GM12891 (cell line): Measurements from ENCODE around the gene OR6K2. TPM values are rescaled to one million over a fixed set of nuclear protein-coding genes. Genes with fewer than 3 reads are reported as not detected.

Experiments
- DNase-seq: peaks from one replicate; pipeline ENCODE4 v3.0.0; 2011; ENCODE audit warnings: low spot score; ENCODE audit not compliant: insufficient read length
- FAIRE-seq: peaks from 2 replicates; lab custom pipeline; 2011; peaks lifted over from hg19 to GRCh38; lab: Jason Lieb, UNC
- PAX5 ChIP-seq: IDR thresholded peaks from 2 replicates; pipeline ENCODE4 v1.6.1; 2011; ENCODE audit warnings: low read length, moderate library complexity, mild to moderate bottlenecking; ENCODE audit not compliant: insufficient read depth, severe bottlenecking
- POLR2A ChIP-seq: IDR thresholded peaks from 2 replicates; pipeline ENCODE4 v1.6.1; 2011; ENCODE audit warnings: low read depth, low read length, control low read depth
- POLR2AphosphoS5 ChIP-seq: IDR thresholded peaks from 2 replicates; pipeline ENCODE4 v1.6.1; 2011; ENCODE audit warnings: low read depth, low read length, control low read depth
- POU2F2 ChIP-seq: IDR thresholded peaks from 2 replicates; pipeline ENCODE4 v1.6.1; 2011; ENCODE audit warnings: low read depth, mild to moderate bottlenecking, control low read depth, low read length, moderate library complexity
- SPI1 ChIP-seq: IDR thresholded peaks from 2 replicates; pipeline ENCODE4 v1.6.1; 2011; ENCODE audit warnings: low read depth, low read length, control low read depth
- TAF1 ChIP-seq: IDR thresholded peaks from 2 replicates; pipeline ENCODE4 v1.6.1; 2011; ENCODE audit warnings: low read depth, low read length, control low read depth
- polyA plus RNA-seq: library from polyadenylated mRNA; unstranded; fragments of >200 nt; gene quantifications from one replicate; pipeline ENCODE4 v1.2.1, GENCODE V29; 2012; ENCODE audit warnings: low read depth, missing spikeins, inconsistent platforms; ENCODE audit not compliant: missing spikeins

OR6K2 gene
- polyA plus RNA-seq: not detected

- FAIRE-seq: no peak
- TF ChIP-seq POLR2AphosphoS5 (no peak), POU2F2 (no peak), TAF1 (no peak), PAX5 (no peak), POLR2A (no peak), SPI1 (no peak)
Measured at GRCh38 chr1:158700552-158700951, at the start of gene OR6K2. TSS of gene OR6K2 (minus strand) at chr1:158700652. CDS start at chr1:158700652, 0 bp downstream.

GRCh38 chr1:158735848-158736247, 35.4 kb upstream of the OR6K2 start:
- TF ChIP-seq POLR2A (no peak), PAX5 (no peak), POLR2AphosphoS5 (no peak), TAF1 (no peak), SPI1 (no peak), POU2F2 (no peak)
- no peak for DNase-seq
- FAIRE-seq: no peak

More at GRCh38 chr1:158700552-158700951, at the start of gene OR6K2:
- DNase-seq: no peak

GRCh38 chr1:158732524-158732923, 32.1 kb upstream of the OR6K2 start:
- FAIRE-seq: no peak

GRCh38 chr1:158731707-158732106, 31.3 kb upstream of the OR6K2 start:
- TF ChIP-seq POLR2A (no peak), SPI1 (no peak), PAX5 (no peak), TAF1 (no peak), POU2F2 (no peak), POLR2AphosphoS5 (no peak)
- FAIRE-seq (no peak), DNase-seq (no peak)

More at GRCh38 chr1:158732524-158732923, 32.1 kb upstream of the OR6K2 start:
- TF ChIP-seq TAF1: no peak
- TF ChIP-seq POLR2A: no peak
- no peak for TF ChIP-seq POU2F2
- no peak for TF ChIP-seq PAX5
- no peak for TF ChIP-seq SPI1
- TF ChIP-seq POLR2AphosphoS5: no peak
- DNase-seq: no peak

GRCh38 chr1:158730453-158730852, 30.0 kb upstream of the OR6K2 start:
- FAIRE-seq (no peak), DNase-seq (no peak)
- no peak for TF ChIP-seq SPI1
- TF ChIP-seq TAF1: no peak
- TF ChIP-seq PAX5: no peak
- no peak for TF ChIP-seq POLR2AphosphoS5
- TF ChIP-seq POU2F2: no peak
- TF ChIP-seq POLR2A: no peak

- FAIRE-seq: no peak
- TF ChIP-seq TAF1: no peak
- TF ChIP-seq POLR2AphosphoS5: no peak
- TF ChIP-seq PAX5: no peak
- no peak for TF ChIP-seq POLR2A
- TF ChIP-seq POU2F2: no peak
- no peak for TF ChIP-seq SPI1
- DNase-seq: no peak
Measured at GRCh38 chr1:158728510-158729225, 28.2 kb upstream of the OR6K2 start.

GRCh38 chr1:158724442-158724841, 24.0 kb upstream of the OR6K2 start:
- no peak for FAIRE-seq
- no peak for TF ChIP-seq POLR2A
- TF ChIP-seq TAF1: no peak
- TF ChIP-seq POU2F2: no peak
- no peak for TF ChIP-seq POLR2AphosphoS5
- TF ChIP-seq SPI1: no peak
- no peak for TF ChIP-seq PAX5
- DNase-seq: no peak

GRCh38 chr1:158720620-158721019, 20.2 kb upstream of the OR6K2 start, which contains the start of gene OR6K3:
TSS of gene OR6K3 (minus strand) at chr1:158720720. CDS start at chr1:158718115, 2,605 bp downstream.
- DNase-seq (no peak), FAIRE-seq (no peak)
- TF ChIP-seq SPI1 (no peak), TAF1 (no peak), POLR2AphosphoS5 (no peak), POLR2A (no peak), POU2F2 (no peak), PAX5 (no peak)

GRCh38 chr1:158719664-158720063, 19.2 kb upstream of the OR6K2 start:
- FAIRE-seq (no peak), DNase-seq (no peak)
- TF ChIP-seq SPI1 (no peak), PAX5 (no peak), POU2F2 (no peak), TAF1 (no peak), POLR2A (no peak), POLR2AphosphoS5 (no peak)

- DNase-seq: no peak
- peak; percentile 54 for FAIRE-seq
- TF ChIP-seq SPI1 (no peak), TAF1 (no peak), POLR2AphosphoS5 (no peak), POU2F2 (no peak), POLR2A (no peak), PAX5 (no peak)
Measured at GRCh38 chr1:158717344-158717743, 16.9 kb upstream of the OR6K2 start.
